Progenitor cell of endocrine pancreas (in vitro differentiated cells): ENCODE data around the gene MSGN1. TPM values are rescaled to one million over a fixed set of nuclear protein-coding genes. Genes with fewer than 3 reads are reported as not detected.
A peak's percentile ranks its signal among the peaks of the same experiment; 100 is the strongest.

ENCODE experiments used
- DNase-seq: peaks from one replicate; pipeline ENCODE4 v3.0.0; 2021; ENCODE audit warnings: low spot score; ENCODE audit not compliant: unreplicated experiment
- H3K27ac Mint-ChIP-seq: 2 replicates; pipeline ENCODE4 v1.8.0; 2021; ENCODE audit warnings: mild to moderate bottlenecking, moderate library complexity, mixed read lengths
- H3K27me3 Mint-ChIP-seq: 2 replicates; pipeline ENCODE4 v1.8.0; 2021; ENCODE audit warnings: mixed read lengths
- H3K36me3 Mint-ChIP-seq: 2 replicates; pipeline ENCODE4 v1.8.0; 2022; ENCODE audit warnings: mixed read lengths; ENCODE audit not compliant: insufficient read depth
- H3K4me1 Mint-ChIP-seq: 2 replicates; pipeline ENCODE4 v1.8.0; 2021; ENCODE audit warnings: low read depth, mixed read lengths
- H3K4me3 Mint-ChIP-seq: 2 replicates; pipeline ENCODE4 v1.8.0; 2021; ENCODE audit warnings: low read depth, mild to moderate bottlenecking, moderate library complexity, mixed read lengths
- H3K9me3 Mint-ChIP-seq: 2 replicates; pipeline ENCODE4 v1.8.0; 2021; ENCODE audit warnings: low read depth, mixed read lengths
- total RNA-seq: library from RNA; stranded (reverse); gene quantifications from 2 replicates; pipeline ENCODE4 v1.2.1, GENCODE V29; 2021
- TF ChIP-seq, protein P1 (sequence below): fragments of 200-600 bp; sonication (generic); IDR thresholded peaks from one replicate; pipeline ENCODE4 v1.5.0; 2021; ENCODE audit warnings: antibody characterized with exemption, mild to moderate bottlenecking; ENCODE audit not compliant: unreplicated experiment

The MSGN1 gene
- total RNA-seq, 1 donor from 2014 or later: not detected

DNA sequence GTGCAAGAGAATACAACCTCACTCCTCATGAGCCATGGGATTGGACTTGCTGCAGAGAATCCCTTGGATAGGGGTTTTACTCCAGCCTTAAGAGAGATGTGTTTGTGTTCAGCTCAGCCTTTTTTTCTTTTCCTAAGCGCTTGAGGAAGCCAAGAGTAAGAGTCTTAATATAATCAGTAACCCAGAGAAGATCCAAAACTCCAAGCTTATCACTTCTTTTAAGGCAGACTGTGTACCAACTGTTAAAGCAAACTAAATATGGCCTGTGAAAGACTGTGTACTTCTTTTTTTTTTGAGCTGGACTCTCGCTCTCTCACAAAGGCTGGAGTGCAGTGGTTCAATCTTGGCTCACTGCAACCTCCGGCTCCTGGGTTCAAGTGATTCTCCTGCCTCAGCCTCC is 30.4 kb downstream of the MSGN1 start:
- no peaks in the 10 kb centered on the region for H3K36me3 Mint-ChIP-seq
- H3K27ac Mint-ChIP-seq: no peak overlapping the region
- no peak for DNase-seq
- peaks cover 3% of the 10 kb centered on the region for H3K27me3 Mint-ChIP-seq
- H3K9me3 Mint-ChIP-seq: no peaks in the 10 kb centered on the region
- H3K4me3 Mint-ChIP-seq: no peak overlapping the region
- TF ChIP-seq, protein P1, sequence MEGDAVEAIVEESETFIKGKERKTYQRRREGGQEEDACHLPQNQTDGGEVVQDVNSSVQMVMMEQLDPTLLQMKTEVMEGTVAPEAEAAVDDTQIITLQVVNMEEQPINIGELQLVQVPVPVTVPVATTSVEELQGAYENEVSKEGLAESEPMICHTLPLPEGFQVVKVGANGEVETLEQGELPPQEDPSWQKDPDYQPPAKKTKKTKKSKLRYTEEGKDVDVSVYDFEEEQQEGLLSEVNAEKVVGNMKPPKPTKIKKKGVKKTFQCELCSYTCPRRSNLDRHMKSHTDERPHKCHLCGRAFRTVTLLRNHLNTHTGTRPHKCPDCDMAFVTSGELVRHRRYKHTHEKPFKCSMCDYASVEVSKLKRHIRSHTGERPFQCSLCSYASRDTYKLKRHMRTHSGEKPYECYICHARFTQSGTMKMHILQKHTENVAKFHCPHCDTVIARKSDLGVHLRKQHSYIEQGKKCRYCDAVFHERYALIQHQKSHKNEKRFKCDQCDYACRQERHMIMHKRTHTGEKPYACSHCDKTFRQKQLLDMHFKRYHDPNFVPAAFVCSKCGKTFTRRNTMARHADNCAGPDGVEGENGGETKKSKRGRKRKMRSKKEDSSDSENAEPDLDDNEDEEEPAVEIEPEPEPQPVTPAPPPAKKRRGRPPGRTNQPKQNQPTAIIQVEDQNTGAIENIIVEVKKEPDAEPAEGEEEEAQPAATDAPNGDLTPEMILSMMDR: no peak
- peaks cover 1% of the 10 kb centered on the region for H3K4me1 Mint-ChIP-seq

- Mint-ChIP-seq H3K27me3 (peaks cover 3% of the 10 kb centered on the region), H3K4me3 (no peak overlapping the region), H3K9me3 (no peaks in the 10 kb centered on the region), H3K36me3 (no peaks in the 10 kb centered on the region), H3K27ac (no peak overlapping the region), H3K4me1 (peaks cover 1% of the 10 kb centered on the region)
- no peak for DNase-seq
- TF ChIP-seq, protein P1: no peak
Observed at GRCh38 chr2:17847236-17847635, 31.0 kb downstream of the MSGN1 start.

GRCh38 chr2:17849275-17849674 is 33.0 kb downstream of the MSGN1 start:
- TF ChIP-seq, protein P1: no peak
- Mint-ChIP-seq H3K27me3 (peaks cover 3% of the 10 kb centered on the region), H3K4me3 (no peak overlapping the region), H3K9me3 (no peaks in the 10 kb centered on the region), H3K4me1 (peaks cover 1% of the 10 kb centered on the region), H3K27ac (no peak overlapping the region), H3K36me3 (no peaks in the 10 kb centered on the region)
- no peak for DNase-seq

DNA sequence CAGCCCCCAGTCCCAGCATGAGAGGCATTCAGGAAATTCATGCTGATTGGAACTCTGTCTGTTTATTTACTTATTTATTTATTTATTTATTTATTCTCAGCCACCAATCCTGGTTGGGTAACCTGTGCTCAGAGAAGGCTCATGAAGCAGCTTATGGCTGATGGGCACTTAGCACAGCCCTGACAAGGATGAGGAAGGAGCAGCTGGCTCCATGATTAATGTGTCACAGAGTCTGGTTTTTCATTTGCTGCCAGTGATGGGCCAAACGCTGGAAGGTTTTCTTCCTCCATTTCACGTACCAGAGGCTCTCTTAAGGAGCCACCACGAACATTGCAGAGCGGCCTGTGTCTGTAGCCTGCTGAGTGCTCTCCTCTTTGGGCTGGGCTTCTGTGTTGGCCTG is 33.9 kb downstream of the MSGN1 start:
- TF ChIP-seq, protein P1: no peak
- no peak for DNase-seq
- no peak overlapping the region for H3K4me3 Mint-ChIP-seq
- peaks cover 3% of the 10 kb centered on the region for H3K27me3 Mint-ChIP-seq
- no peaks in the 10 kb centered on the region for H3K36me3 Mint-ChIP-seq
- H3K4me1 Mint-ChIP-seq: peaks cover 1% of the 10 kb centered on the region
- H3K9me3 Mint-ChIP-seq: no peaks in the 10 kb centered on the region
- no peak overlapping the region for H3K27ac Mint-ChIP-seq

DNA sequence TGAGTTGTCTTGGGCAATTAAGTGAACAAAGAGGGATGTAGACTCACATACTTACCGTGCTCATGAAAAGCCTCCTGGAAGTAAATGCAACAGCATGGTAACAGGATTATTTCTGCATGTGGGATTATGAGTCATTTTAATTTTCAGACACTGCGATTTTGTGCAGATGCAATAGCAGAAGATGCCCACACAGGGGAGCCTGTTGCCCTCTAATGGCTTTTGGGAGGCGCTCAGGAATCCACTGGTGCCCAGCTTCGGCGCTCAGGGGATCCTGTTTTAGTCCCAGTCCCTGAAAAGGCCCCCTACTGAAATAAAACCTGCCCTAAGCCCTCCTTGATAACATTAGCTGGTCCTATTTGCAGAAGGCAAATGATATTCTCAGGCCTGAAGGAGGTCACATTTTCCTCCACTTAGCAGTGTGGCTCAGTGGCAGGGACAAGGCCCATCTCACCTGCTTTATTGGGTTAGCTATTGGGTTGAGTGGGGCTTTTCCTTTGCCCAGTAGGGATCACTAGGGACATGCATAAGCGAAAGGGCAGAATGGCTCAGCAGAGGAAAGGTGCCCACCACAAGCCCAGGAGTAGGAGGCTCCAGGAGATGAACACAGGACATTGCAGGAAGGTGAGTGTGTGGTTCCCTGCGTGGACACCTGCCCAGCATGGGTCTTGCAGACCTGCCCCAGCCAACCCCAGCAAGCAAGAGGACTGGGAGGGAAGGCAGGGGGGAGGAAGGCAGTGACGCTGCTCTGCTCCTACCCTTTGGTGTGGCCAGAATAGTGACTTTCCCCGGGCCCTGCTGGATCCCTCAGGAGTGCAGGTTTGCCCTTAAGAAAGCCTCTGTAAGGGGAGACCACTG is 35.7 kb downstream of the MSGN1 start:
- peaks cover 9% of the 10 kb centered on the region for H3K27me3 Mint-ChIP-seq
- no peaks in the 10 kb centered on the region for H3K4me1 Mint-ChIP-seq
- H3K9me3 Mint-ChIP-seq: no peaks in the 10 kb centered on the region
- no peaks in the 10 kb centered on the region for H3K36me3 Mint-ChIP-seq
- DNase-seq: peak; percentile 36
- no peak overlapping the region for H3K4me3 Mint-ChIP-seq
- TF ChIP-seq, protein P1: peak; percentile 97
- H3K27ac Mint-ChIP-seq: no peak overlapping the region
